Thymus (tissue), 11 donors: Measurements from ENCODE around the gene SEC11C. TPM values are rescaled to one million over a fixed set of nuclear protein-coding genes. Genes with fewer than 3 reads are reported as not detected.

ENCODE experiments used
- DNase-seq, 9 donors: peaks; one replicate each; pipeline ENCODE4 v3.0.0-alpha.2; 2013; ENCODE audit warnings: low spot score in 9 of 9, low read depth in 6 of 9, missing footprints in 1 of 9
- H3K27ac ChIP-seq, 2 donors: one replicate each; pipeline ENCODE4 v1.5.1; 2013; ENCODE audit warnings: control low read depth in 1 of 2, low read depth in 1 of 2, low read length in 1 of 2, mild to moderate bottlenecking in 1 of 2, moderate library complexity in 1 of 2
- H3K27me3 ChIP-seq, 2 donors: one replicate each; pipeline ENCODE4 v1.5.1; 2013; ENCODE audit warnings: low read length in 1 of 2; ENCODE audit not compliant: control insufficient read depth in 2 of 2, insufficient read depth in 1 of 2
- H3K36me3 ChIP-seq, 2 donors: one replicate each; pipeline ENCODE4 v1.5.1; 2013; ENCODE audit warnings: low read length in 1 of 2, mild to moderate bottlenecking in 1 of 2, moderate library complexity in 1 of 2; ENCODE audit not compliant: control insufficient read depth in 2 of 2, insufficient read depth in 2 of 2
- H3K4me1 ChIP-seq, 2 donors: one replicate each; pipeline ENCODE4 v1.5.1; 2013; ENCODE audit warnings: low read length in 2 of 2; ENCODE audit not compliant: control insufficient read depth in 2 of 2, insufficient read depth in 2 of 2
- H3K4me3 ChIP-seq, 2 donors: one replicate each; pipeline ENCODE4 v1.5.1; 2013; ENCODE audit warnings: low read length in 2 of 2, control low read depth in 1 of 2, mild to moderate bottlenecking in 1 of 2
- H3K9me3 ChIP-seq, 2 donors: one replicate each; pipeline ENCODE4 v1.5.1; 2013; ENCODE audit warnings: low read length in 1 of 2, mild to moderate bottlenecking in 1 of 2; ENCODE audit not compliant: control insufficient read depth in 2 of 2, insufficient read depth in 1 of 2
- WGBS: extraction: QIAGEN DNeasy Blood & Tissue Kit; methylation state at CpG from one replicate; pipeline ENCODE4 v1.1.7; 2013; 5-methylcytosine and 5-hydroxymethylcytosine counted together
- polyA plus RNA-seq: library from polyadenylated mRNA; stranded (reverse); fragments of 200-250 nt; gene quantifications from one replicate; pipeline ENCODE4 v1.2.3, GENCODE V29; 2013
- total RNA-seq: library from RNA; stranded (reverse); fragments of 120-200 nt; gene quantifications from one replicate; pipeline ENCODE4 v1.2.4, GENCODE V29; 2013
- donor health status: healthy.

The SEC11C gene
- total and polyA plus RNA-seq, 2 donors = 86.0 to 92.8 TPM

DNA sequence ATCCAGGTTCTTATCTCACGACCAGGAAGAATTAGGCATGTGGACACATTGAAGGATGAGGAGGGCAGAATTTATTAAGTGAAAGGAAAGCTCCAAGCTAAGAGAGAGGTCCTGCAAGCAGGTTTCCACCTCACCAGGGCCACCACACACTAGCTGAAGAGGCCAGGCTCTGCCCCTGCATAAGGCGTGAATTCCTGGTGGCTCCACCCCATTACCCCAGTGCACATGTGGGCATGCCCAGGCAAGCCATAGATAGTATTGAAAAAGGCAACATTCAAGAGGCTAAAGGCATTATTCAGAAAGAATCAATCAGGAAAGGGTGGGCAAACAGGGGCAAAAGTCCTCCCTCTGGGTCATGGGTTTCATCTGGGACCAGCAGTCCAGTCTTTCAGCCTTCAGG lies 49.3 kb downstream of the SEC11C start:
- no peak overlapping the region for H3K27ac ChIP-seq
- H3K36me3 ChIP-seq = no peaks in the 10 kb centered on the region
- WGBS = 94% methylated on average over 2 of the region's 2 CpGs
- no peak overlapping the region for H3K4me3 ChIP-seq
- no peaks in the 10 kb centered on the region for H3K9me3 ChIP-seq
- DNase-seq = no peak
- no peaks in the 10 kb centered on the region for H3K4me1 ChIP-seq
- no peaks in the 10 kb centered on the region for H3K27me3 ChIP-seq

DNA sequence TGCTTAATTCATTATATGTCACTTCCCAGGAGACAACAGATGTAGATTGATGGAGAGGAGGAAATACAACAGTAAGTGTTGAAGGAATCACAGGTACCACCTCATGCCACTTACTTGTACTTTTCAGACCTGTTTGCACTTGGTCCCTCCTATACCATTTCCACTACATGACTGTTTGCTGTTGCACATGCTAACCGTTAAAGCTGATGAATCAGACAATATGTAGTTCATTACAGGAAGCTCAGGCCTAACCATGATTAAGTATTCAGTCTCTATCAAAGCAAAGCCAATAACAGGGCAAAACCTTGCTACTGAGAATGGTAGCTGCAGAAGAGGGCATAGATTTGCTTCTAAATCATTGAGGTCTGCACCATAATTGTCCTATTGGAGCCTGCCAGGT lies 50.1 kb downstream of the SEC11C start:
- 82% methylated on average over 1 of the region's 1 CpG for WGBS

GRCh38 chr18:59196161-59196725 lies 56.6 kb downstream of the SEC11C start:
- Histone ChIP-seq H3K4me1 (no peaks in the 10 kb centered on the region), H3K4me3 (no peak overlapping the region), H3K27ac (no peak overlapping the region), H3K27me3 (peaks cover 0 to 3% of the 10 kb centered on the region in 2 donors), H3K36me3 (no peaks in the 10 kb centered on the region), H3K9me3 (no peaks in the 10 kb centered on the region)
- WGBS = 87% methylated on average over 4 of the region's 4 CpGs
- no peak for DNase-seq

More for the DNA sequence above, 50.1 kb downstream of the SEC11C start:
- Histone ChIP-seq H3K4me3 (no peak overlapping the region), H3K4me1 (no peaks in the 10 kb centered on the region), H3K36me3 (no peaks in the 10 kb centered on the region), H3K27ac (no peak overlapping the region), H3K9me3 (no peaks in the 10 kb centered on the region), H3K27me3 (no peaks in the 10 kb centered on the region)
- no peak for DNase-seq

DNA sequence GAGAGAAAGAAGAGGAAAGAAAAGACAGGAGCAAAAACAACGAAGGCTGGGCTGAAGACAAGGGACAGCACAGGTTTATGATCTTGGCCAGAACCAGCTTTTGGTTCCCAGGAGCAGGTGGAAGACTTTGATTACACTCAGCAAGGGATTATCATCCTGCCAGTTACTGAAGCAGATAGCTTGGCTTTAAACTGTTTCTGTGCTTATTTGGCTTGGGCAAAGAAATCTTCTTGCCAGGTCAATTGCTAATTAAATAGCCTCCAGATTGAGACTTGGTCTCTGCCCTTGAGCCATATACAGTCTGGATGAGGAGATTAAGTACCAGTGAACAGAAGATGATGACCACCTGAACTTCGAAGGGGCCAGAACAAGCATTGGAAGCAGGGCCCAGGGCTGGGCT lies 58.0 kb downstream of the SEC11C start:
- Histone ChIP-seq H3K27me3 (peaks cover 0 to 3% of the 10 kb centered on the region in 2 donors), H3K4me3 (no peak overlapping the region), H3K9me3 (no peaks in the 10 kb centered on the region), H3K36me3 (no peaks in the 10 kb centered on the region), H3K27ac (no peak overlapping the region), H3K4me1 (no peaks in the 10 kb centered on the region)
- no peak for DNase-seq
- 78% methylated on average over 2 of the region's 2 CpGs for WGBS

DNA sequence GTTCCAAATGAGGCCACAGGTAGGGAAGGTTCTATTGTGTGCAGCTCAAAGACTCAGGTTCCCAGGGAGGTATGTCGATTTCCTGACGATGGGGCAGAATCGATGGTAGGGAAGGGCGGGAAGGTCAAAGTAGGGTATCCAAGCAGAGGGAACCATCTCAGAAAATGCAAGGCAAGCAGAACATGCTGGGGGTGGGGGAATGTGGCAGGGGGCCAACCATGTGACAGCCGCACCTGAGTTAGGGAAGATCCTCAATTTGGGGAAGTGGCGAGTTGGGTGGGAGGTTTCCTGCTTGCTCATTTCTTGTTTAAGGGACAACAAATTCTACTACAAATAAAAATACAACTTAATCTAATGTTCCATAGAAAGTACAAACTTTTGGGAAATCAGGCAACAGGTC lies 58.5 kb downstream of the SEC11C start:
- Histone ChIP-seq H3K9me3 (no peaks in the 10 kb centered on the region), H3K27ac (no peak overlapping the region), H3K27me3 (peaks cover 0 to 6% of the 10 kb centered on the region in 2 donors), H3K4me1 (no peaks in the 10 kb centered on the region), H3K36me3 (no peaks in the 10 kb centered on the region), H3K4me3 (no peak overlapping the region)
- 75% methylated on average over 6 of the region's 6 CpGs for WGBS
- DNase-seq = no peak

DNA sequence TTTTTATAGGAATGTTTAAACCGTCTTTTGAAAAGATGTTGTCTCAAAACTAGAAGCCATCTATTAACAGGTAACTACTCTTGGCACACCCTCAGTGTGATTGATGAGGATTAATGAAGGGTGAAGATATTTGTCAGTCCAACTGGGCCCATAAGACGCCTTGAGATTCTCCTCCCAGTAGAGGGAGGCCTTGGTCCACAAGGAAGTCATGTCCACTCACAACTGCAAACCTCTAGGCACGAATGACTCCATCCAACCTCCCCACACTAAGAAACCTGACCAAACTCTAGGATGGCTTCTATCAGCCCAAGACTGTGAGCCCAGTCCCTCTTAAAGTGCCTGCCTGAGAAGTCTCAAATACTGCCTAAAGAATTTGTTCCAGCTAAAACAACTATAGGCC lies 61.1 kb downstream of the SEC11C start:
- Histone ChIP-seq H3K27ac (no peak overlapping the region), H3K4me1 (no peaks in the 10 kb centered on the region), H3K4me3 (no peak overlapping the region), H3K27me3 (peaks cover 0 to 6% of the 10 kb centered on the region in 2 donors), H3K9me3 (no peaks in the 10 kb centered on the region), H3K36me3 (no peaks in the 10 kb centered on the region)
- DNase-seq = no peak
- WGBS = 80% methylated on average over 3 of the region's 3 CpGs

DNA sequence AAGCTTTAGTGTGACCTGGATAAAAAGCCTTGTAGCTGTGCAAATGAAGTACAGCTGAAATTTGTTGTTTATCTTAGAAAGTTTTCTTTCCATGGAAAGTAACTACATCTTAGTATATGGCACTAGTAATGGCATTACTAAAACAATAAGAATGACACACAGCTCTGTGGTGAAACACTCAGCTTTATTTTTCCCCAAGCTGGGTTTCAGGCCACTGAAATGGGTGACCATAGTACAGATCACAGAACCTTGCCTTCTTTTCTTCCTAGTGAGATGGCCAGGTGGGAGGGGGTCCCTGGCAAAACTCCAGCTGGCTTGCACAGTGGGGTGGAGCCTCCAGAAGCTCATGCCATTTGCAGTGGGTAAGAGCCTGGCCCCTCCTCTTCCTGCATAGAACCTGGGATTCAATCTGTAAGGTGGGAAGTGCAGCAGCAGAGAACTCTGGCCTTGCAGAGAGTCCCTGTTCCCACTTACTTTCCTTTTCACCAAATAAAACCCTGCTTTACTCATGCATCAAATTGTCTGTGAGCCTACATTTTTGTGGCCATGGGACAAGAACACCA lies 62.7 kb downstream of the SEC11C start:
- Histone ChIP-seq H3K27ac (no peak overlapping the region), H3K4me3 (no peak overlapping the region), H3K4me1 (no peaks in the 10 kb centered on the region), H3K36me3 (no peaks in the 10 kb centered on the region), H3K9me3 (no peaks in the 10 kb centered on the region), H3K27me3 (peaks cover 0 to 8% of the 10 kb centered on the region in 2 donors)
- DNase-seq = no peak

GRCh38 chr18:59207506-59207905 lies 67.8 kb downstream of the SEC11C start:
- no peaks in the 10 kb centered on the region for H3K9me3 ChIP-seq
- no peak overlapping the region for H3K4me3 ChIP-seq
- H3K27ac ChIP-seq = no peak overlapping the region
- no peak for DNase-seq
- no peaks in the 10 kb centered on the region for H3K4me1 ChIP-seq
- H3K36me3 ChIP-seq = no peaks in the 10 kb centered on the region
- 77% methylated on average over 6 of the region's 6 CpGs for WGBS
- peaks cover 0 to 5% of the 10 kb centered on the region in 2 donors for H3K27me3 ChIP-seq
